SIG-M5 treated with dmso at 0.1 percent for 504 hours (cell line): ENCODE data around the gene TRAF3.
"Not testable (repeated sequence)": the region's sequence is repeated elsewhere in the genome, so short reads cannot be mapped to it uniquely, and the experiment has no call there.

Experiments used
- DNase-seq: peaks from one replicate; lab custom pipeline; 2025; ENCODE audit not compliant: unreplicated experiment; lab: John Stamatoyannopoulos, UW

The TRAF3 gene

DNA sequence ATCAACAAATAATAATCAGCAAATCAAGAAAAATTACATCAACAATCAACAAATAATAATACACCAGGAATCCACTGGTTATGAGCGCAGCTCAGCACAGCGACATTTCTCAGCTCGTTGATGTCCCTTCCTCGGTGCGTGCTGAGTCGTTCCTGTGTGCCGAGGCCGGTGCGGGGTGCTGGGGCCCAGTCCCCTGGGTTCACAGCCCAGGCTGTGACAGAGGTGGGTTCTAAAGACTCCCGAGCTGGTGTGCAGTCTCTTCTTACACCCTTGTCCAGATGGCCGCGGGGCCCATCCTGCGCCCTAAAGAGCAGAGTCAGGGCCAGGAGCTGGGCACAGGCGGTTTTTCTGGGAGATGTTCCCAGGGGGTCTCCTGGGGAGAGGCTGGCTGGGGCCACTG, 26.9 kb upstream of the TRAF3 start:
- no peak for DNase-seq

DNA sequence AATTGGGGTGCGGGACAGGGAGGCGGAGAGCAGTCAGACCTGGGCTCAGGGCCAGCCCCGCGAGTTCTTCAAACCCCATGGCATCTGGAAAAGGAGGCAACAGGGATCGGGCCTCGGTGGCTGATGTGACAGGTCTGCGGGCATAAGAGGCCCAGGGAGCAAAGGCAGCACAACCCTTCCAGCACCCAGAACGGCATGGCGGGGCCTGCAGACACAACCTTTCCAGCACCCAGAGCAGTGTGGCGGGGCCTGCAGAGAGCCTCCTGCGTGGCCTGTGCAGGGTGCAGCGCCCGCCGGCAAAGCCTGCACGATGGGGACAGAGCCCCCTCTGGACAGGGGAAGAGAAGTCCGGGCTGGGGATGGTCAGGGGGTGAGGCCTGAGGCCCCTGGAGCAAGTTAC, 26.2 kb upstream of the TRAF3 start:
- no peak for DNase-seq

DNA sequence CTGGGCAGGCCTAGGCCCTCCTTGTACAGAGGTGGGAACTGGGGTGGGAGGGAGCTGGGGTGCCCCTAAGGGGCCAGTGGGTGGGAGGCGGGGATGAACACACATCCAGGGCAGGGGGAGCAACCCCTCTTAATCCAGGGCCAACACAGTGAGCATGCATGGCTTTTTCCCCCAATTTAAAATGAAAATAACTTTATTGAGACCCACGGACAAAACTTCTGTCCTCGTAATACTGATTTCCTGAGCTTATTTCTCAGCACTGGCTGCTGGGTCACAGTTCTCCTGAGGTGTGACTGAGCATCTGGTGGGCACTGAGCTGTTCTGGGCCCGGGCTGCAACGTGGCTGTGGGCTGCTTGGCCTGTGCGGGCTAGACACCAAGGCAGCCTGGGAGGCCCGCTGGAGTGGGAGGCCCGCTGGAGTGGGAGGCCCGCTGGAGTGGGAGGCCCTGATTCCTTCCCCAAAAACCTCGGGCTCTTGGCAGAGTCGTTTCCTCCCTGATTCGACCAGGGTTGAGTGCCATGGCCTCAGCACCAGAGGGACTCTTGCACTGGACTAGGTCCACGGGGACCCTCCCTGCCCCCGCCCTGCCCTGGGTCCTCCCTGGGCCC, 24.9 kb upstream of the TRAF3 start:
- no peak for DNase-seq

DNA sequence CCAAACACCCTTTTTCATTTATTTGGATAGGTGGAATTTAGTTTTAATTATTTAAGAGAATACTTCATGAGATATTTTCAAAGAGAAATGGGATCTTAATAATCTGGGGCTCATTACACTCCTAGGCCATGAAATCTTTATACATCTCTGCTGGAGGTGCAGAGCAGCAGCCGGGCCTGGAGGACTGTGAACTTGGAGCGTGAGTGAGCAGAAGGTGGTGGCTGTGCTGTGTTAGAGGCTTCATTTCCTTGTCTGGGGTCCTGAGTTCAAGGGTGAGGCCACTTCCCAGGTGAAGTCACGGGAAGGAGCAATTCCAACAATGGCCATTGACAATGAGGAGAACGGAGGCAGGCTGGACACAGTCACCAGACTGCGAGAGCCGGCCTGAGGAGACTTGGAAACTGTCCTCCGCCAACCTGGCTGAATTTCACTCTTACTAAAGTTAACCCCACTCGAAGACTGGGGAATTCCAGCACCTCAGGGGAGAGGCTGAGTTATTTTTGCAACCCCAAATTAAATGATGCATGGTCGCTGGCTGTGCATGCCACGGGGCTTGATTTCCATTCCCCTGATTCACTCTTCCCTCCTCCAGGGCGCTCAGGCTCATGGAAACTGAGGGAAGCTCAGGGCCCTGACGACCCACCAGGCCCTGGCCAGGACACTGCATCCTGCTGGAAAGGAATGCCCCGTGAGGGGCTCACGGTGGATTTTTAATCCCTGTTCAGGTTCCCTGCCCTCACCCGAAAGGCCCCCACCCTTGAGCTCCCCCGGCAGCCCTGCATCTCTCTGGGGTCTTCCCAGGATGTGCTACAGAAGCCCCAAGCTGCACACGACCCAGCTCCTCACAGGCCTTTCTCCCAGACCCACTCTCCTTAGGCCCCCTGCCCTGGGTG, 22.6 kb upstream of the TRAF3 start:
- DNase-seq, result no peak

DNA sequence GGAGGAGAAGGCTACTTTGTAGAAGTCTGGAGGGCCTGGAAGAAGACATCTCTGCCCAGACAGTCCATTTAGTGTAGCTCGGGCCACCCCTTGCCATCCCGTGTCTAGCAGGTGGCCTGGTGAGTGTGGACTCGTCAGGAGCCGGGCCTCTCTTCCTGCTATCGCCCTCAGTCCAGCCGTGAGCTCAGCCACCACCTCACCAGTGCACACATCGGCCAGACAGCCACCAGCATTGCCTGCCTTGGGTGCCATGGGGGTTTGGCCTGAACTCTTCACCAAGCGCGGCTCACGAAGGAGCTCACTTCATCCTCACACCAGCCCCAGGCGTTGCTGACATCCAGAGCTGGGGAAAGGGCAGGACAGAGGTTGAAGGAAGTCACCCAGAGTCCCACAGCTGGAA, 19.6 kb upstream of the TRAF3 start:
- no peak for DNase-seq

DNA sequence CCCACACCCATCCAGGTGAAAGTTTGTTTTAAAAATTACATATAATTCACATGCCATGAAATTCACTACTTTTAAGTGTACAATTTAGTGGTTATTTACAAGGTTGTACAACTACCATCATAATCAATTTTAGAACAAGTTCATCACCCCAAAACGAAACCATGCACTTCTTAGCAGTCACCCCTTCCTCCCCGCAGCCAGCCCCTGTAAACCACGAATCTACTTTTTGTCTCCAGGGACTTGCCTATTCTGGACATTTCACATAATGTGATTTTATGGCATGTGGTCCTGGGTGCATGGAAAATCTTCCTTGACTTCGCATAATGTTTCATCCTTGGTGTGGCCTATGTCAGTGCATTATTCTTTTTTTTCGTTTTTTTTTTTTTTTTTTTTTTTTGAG, 19.2 kb upstream of the TRAF3 start:
- DNase-seq, result no peak

DNA sequence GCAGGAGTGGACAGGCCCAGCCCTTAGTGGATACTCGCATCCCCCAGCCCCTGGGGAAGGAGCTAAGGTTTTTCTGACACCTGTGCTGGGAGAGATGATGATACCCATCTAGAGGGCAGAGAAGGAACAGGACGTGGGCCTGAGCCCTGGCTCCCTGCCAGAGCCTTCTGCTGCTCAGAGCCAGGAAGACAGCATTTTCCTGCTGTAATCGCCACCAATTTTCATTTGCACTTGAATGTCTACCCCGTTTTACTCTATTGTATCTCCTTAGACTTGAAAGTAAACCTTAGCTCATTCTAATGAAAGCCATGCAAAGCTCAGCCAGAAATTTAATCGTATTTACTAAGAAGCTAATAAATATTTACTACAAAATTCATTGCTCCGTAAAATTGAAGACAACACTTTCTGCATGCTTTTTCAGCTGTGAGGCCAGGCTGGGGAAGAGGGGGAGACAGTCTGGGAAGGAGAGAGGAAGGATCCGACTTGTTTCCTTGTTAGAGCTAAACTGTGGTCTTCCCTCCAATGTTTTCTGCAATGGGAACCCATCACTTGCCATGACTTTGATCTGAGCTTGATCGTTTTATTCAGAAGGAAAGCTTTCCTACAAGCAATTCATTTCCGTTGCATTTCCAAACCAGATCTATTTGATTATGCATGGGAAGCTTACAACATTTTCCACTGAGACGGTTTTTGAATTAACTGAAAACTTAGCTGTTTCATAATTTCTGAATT, 17.6 kb upstream of the TRAF3 start:
- DNase-seq, result no peak

DNA sequence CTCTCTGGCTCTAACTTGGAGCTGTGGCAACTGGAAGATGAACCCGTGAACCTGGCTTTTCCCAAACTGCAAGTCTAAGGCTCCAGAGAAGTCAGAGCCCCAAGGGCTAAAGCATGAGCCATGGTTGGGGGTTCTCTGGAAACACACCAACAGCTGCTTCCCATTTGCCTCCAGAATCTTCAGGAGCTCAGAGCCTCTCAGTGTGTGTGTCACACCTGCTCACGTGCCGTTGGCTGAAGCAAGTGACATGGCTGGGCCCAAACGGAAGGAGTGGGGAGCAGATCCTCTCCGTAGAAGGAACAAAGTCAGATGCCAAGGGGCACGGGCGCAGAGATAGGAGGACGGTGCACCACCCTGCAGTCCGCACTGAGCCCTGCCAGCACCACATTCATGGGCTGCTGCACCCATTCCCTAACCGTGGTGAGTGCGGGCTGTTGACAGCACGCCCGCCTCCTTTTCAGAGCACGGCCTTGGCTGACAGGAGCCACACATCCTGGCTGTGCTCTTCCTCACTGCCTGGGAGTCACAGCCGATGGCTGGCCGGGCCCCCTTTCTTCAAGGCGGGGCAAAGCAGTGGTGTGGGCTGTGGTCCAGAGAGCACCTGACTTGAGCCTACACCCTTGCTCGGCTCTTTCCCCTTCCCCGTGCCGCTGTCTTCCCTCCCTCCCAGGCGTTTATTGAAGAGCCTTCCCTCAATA, 16.6 kb upstream of the TRAF3 start:
- no peak for DNase-seq

DNA sequence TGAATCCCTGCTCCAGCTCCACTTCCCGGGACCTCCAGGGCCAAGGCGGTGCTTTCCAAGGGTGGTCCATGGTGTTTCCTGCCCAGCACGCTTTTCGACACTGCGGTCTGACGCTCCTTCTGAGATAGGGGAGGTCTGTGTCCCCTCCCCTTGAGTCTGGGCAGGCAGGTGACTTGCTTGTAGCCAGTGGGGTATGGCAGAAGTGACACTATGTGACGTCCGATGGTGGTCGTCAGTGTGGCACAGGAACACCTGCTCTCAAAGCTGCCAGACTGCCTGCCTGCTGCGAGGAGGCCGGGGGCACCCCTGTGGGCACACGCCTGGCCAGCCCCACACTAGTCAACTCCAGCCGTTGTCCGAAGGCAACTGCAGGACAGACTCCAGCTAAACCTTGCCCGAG, 16.0 kb upstream of the TRAF3 start:
- DNase-seq, result no peak

DNA sequence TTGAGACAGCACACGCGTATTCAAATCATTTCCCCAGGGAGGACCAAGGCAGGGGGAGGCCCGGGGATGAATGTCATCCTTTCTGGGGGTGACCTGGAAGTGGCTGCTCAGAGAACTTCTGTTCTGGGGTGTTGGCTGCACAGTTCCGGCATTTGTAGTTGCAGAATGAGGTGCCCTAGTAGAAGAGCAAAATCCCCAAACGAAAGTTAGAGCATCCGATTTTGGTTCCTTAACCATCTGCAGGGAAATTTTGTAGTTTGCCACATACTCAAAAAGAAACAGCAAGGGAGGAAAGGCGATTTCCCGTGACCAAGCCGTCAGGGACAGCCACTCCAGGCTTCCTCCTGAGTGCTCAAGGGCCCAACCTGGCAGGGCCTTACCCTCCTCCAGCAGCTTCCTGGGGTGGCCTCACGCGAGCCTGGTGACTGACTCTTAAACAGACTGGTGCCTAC, 13.0 kb upstream of the TRAF3 start:
- no peak for DNase-seq

DNA sequence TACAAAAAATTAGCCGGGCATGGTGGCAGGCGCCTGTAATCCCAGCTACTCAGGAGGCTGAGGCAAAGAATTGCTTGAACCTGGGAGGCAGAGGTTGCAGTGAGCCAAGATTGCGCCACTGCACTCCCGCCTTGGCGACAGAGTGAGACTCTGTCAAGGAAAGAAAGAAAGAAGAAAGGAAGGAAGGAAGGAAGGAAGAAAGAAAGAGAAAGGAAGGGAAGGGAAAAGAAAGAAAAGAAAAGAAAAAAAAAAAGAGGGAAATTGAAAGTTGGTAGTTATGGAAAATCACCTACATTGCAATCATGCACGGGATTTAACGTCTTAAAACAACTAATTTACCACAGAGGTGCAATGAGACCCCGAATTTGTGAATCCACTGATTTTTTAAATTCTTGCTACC, 11.5 kb upstream of the TRAF3 start:
- not testable (repeated sequence) for DNase-seq

DNA sequence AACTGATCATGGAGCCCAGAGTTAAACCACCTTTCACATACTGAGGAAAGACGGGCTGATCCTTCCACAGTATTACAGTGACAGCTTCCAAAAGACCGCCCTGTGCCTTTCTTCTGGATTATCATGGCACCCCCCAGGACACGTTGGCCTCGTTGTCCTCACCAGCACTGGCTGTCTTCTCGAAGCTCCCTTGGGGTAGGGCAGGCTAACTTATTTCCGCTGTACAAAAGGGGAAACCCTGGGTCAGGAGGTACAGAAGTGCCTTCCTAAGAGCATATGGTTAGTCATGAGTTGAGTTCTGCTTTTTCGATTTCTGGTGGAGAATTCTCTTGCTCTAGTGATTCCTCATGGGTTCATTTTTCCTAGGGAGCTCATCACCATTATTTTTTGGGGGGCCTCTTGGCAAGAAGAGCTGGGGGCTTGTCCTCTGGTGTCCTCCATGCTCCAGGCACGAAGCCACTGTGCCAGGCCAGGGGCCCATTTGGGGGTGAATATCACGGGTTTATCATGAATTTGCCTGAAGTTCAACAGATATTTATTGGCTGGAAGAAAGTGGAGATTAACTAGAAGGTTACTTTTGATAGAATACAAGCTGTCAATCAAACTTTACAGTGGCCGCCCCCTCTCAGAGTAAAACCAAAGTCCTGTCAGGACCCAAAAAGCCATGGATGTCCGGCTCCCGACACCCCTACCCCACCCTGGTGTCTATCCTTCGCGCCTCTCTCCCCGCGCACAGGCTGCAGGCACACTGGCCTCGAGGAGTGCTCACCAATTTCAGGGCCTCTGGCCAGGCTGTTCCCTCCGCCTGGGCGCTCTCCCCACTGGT, 8.8 kb upstream of the TRAF3 start:
- DNase-seq, result peak; percentile 81

DNA sequence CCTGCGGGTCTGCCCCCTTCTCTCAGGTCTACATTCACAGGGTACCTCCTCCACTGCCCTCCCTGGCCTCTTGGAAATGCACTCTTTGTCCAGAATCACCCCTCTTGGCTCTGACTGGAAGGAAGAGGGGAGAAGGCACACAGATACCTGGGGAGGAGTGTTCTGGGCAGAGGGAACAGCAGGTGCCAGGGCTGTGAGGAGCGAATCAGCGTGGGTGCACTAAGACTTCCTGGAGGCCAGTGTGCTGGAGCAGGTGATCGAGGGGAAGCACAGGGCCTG, 8.3 kb upstream of the TRAF3 start:
- no peak for DNase-seq

DNA sequence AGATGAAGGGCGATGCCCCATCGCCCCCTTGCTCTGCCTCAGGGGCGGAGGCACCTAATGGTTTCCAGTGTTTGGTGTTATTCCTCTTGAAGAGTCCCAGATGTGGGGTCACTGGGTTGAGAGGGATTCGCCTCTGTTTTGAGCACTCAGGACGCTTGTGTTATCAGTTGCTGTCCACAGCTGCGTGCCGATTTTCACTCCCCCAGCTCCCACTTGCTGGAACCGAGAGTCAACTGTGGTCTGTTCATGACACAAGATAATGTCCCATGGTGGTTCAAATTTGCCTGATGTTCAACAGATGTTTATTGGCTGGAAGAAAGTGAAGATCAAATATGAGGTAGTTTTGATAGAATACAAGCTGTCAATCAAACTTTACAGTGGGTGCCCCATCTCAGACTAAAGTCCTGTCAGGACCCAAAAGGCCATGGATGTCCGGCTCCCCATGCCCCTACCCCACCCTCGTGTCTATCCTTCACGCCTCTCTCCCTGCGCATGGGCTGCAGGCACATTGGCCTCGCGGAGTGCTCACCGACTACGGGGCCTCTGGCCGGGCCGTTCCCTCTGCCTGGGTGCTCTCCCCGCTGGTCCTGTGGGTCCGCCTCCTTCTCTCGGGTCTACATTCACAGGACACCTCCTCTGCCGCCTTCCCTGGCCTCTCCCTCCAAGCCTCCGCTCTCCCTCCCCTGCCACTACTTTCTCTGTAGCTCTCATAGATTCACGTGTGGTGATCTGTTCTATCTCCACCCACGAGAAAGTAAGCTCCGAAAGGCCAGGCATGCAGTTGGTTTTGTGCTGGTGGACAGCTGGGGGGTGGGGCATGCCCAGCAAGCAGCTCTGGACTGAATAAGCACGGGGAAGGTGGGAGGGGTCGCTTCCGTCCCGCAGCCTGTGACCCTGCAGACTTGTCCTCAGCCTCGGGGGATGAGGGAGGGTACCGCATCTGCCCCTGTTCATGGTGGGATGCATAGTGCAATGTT, 6.8 kb upstream of the TRAF3 start:
- DNase-seq, result no peak

DNA sequence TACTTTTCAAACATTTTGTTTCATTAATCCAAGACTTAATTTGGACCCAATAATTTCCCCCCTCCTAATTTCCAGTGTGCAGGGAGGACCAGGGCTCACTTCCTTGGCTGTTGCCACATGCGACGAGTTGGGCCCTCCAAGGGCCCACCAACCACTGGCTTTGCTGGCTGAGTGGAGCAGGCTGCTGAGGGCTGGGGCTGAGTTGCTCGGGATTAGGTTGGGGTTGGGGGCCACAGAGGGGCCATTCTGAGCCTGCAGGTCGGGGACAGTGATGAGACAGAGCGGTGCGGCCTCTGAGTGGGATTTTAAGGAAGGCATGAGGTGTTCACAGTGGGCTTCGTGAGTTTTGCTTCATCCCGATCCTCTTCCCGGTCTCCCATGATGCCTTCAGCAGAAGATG, 6.1 kb upstream of the TRAF3 start:
- no peak for DNase-seq

DNA sequence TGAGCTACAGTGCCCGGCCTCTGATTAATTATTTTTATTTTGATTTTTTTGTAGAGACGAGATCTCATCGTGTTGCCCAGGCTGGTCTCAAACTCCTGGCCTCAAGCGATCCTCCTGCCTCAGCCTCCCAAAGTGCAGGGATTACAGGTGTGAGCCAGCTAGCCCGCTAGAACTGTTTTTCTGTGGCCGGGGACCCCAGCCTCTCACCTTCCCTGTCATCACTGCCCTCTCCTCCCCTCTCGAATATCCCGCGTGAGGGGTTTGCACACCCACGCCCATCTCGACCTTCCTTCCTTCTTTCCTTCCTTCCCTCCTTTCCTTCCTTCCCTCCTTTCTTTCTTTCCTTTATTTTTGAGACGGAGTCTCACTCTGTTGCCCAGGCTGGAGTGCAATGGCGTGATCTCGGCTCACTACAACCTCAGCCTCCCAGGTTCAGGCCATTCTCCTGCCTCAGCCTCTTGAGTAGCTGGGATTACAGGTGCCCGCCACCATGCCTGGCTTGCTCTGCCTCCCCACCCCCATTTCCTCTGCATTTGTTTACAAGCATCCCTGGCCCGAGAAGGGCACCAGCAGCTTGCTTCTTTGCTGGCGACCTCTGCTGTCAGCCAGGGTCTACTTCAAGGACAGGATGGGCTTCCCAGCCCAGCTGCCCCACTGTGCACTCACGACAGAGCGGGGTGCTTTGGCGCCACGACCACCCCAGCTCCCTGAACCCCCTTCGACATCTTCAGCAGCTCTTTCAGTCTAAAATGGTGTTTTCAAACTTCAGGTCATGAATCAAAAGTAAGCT, 4.3 kb upstream of the TRAF3 start:
- peak; percentile 7 for DNase-seq

DNA sequence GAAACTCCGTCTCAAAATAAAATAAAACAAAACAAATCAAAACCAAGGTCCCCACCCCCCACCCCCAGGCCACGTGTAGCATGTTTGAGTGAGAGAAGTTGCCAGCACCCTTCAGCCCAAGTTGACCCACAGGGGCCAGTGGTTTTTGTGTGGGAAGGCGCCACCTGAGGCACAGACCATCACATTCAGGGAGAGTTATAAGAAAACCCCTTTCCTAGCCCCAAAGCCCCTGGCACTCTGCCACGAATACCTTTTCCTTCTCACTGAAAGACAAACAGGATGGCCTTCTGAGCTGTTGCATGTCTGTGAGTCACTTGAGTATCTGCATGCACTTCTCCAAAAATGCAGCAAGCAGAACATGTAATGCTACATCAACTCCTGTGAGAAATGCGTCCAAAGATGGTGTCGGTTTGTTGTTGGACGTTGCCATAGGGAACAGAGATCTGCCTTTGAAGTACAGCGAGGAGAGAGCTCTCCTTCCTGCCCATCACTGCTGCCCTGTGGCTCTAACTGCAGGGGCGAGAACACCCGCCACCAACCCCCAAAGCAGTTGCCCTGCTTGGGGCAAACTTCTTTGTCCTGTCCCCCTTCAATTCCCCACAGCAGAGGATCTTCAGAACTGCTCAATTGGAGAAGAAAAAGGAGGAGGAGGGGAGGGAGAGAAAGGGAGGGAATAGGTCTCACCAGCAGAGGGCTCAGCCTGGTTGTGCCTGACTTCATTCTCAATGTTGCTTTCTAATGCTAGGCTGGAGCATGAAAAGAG, 2.7 kb upstream of the TRAF3 start:
- peak; percentile 85 for DNase-seq
